GM10266 (cell line): ENCODE data around the gene USP9X.
"Not testable (repeated sequence)": the region's sequence is repeated elsewhere in the genome, so short reads cannot be mapped to it uniquely, and the experiment has no call there.

Experiments used
- DNase-seq: peaks from one replicate; pipeline ENCODE4 v3.0.0; 2012; ENCODE audit errors: extremely low spot score
- TF ChIP-seq, protein P1 (sequence below): IDR thresholded peaks from 2 replicates; pipeline ENCODE4 v1.5.1; 2012; ENCODE audit warnings: mild to moderate bottlenecking, low read depth; ENCODE audit not compliant: control insufficient read depth, insufficient read depth; ENCODE audit errors: missing control alignments

Gene USP9X

DNA sequence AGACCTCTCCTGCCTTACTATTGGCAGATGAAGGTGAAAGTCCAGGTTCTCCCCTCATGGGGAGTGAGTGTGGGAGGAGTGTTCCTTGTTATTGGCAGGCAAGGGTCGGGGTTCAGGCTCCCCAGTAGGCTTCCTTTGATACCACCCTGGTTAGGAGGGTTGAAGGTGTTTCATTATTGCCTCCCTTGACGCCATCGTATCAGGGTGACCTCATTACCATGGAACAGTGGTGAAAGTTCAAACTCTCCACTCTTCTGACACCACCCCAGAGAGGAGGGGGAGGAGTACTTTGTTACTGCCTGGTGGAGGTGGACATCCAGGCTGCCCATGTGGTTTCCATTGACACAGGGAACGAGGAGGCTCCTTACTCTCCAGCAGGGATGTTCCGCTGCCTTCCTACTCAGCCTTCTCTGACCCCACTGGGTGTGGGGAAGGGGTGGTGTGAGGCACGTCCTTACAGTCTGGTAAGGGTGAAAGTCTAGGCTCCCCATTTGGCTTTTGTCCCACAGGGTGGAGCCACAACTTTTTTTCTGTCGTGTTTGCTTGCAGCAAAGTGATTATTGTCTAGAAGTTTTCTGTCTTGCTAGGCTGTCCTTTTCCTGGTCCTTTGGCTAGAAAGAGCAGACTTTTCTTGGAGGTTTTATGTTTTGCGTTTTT lies 37.2 kb upstream of the USP9X start:
- DNase-seq: no peak

GRCh38 chrX:41050359-41050758 lies 34.9 kb upstream of the USP9X start:
- TF ChIP-seq, protein P1, sequence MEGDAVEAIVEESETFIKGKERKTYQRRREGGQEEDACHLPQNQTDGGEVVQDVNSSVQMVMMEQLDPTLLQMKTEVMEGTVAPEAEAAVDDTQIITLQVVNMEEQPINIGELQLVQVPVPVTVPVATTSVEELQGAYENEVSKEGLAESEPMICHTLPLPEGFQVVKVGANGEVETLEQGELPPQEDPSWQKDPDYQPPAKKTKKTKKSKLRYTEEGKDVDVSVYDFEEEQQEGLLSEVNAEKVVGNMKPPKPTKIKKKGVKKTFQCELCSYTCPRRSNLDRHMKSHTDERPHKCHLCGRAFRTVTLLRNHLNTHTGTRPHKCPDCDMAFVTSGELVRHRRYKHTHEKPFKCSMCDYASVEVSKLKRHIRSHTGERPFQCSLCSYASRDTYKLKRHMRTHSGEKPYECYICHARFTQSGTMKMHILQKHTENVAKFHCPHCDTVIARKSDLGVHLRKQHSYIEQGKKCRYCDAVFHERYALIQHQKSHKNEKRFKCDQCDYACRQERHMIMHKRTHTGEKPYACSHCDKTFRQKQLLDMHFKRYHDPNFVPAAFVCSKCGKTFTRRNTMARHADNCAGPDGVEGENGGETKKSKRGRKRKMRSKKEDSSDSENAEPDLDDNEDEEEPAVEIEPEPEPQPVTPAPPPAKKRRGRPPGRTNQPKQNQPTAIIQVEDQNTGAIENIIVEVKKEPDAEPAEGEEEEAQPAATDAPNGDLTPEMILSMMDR: no peak
- DNase-seq: no peak

More for the DNA sequence above, 37.2 kb upstream of the USP9X start:
- TF ChIP-seq, protein P1: no peak

GRCh38 chrX:41051288-41051687 lies 34.0 kb upstream of the USP9X start:
- TF ChIP-seq, protein P1: no peak
- DNase-seq: no peak

DNA sequence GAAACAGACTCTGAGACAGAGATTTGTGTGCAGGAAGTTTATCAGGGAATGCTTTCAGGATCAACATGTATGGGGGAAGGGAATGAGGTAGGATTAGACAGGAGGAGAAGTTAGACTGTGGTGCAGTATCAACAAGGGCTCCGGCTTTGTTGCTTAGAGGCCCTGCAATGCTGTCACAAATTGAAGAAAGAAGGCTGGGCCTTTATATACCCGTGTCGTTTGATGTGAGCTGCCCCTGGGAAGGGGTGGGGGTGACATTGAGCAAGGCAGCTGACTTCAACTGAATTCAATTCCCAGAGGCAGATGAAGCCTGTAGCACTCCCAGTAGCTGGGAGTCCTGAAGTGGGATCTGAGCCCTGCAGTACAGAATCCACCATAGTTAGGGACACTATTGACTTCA lies 29.5 kb upstream of the USP9X start:
- no peak for DNase-seq
- TF ChIP-seq, protein P1: no peak

- not testable (repeated sequence) for DNase-seq
Measured at GRCh38 chrX:41063276-41063675, 22.0 kb upstream of the USP9X start.

DNA sequence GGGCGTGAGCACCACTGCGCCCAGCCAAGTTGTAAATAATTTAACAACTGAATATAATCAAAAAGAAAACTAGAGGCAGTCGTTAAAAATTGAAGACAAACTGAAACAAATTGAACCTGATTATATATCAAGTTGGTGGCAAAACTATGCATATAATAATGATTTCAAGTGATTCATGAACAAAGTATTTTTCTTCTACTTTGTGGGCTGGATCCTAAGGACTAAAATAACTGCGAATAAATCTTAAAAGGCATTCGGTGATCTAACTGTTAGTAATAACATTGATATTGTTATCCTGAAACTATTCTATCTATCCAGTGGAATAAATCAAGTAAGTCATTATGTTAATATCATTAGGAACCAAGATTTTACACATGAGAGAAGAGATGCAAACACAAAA lies 21.2 kb upstream of the USP9X start:
- TF ChIP-seq, protein P1: no peak
- DNase-seq: no peak

GRCh38 chrX:41066391-41066790 lies 18.9 kb upstream of the USP9X start:
- no peak for DNase-seq
- TF ChIP-seq, protein P1: no peak

DNA sequence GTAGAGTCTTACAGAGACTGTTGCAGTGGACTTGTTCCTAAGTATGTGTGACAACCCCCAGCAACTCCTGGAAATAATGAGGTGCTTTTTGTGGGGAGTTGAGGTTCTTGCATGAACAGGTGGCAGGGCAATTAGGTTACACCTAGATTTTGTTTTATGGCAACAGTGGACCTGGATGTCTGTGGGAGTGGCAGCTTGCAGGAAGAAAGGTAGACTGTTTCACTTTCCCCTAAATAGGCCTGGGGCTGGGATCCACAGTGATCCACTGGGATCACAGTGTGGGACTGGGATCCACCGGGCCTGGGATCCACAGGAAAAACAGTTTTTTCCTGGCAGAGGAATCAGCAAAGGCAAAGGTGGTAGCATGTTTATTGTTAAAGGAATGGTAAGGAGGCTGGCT lies 18.3 kb upstream of the USP9X start:
- TF ChIP-seq, protein P1: no peak
- DNase-seq: no peak
